ENCODE data around the gene ZNF583.

ZNF583 gene

DNA sequence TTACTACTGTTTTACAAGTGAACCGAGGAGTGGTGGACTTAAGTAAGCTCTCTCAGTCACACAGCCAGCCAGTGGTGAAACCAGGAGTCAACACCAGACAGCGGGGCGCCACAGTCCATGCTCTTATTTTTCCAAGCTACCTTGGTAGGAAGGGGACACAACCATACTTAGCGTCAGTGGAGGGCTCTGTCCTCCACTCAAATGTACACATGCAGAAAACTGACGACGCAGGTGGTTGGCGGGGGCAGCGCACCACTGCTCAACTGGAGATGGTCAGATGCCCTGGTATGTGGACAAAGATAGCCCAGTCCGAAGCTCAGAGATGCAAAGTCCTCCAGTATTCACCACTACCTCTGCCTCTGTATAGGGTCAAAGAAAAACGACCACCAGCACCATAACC lies 72.0 kb downstream of the ZNF583 start:
- DNase-seq: no peak
